ENCODE data around the gene MARCHF7.
A peak's percentile ranks its signal among the peaks of the same experiment; 100 is the strongest.
"Not testable (repeated sequence)": the region's sequence is repeated elsewhere in the genome, so short reads cannot be mapped to it uniquely, and the experiment has no call there.

MARCHF7 gene

GRCh38 chr2:159724795-159725572 is 12.7 kb downstream of the MARCHF7 start:
- H3K4me3 ChIP-seq (ENCODE audit: low read length); H3K9me3 ChIP-seq (replicated peaks; ENCODE audit: low read length); H3K27me3 ChIP-seq (ENCODE audit: control insufficient read depth, insufficient read depth, low read length); H3K9ac ChIP-seq (ENCODE audit: low read depth, low read length); H3K4me1 ChIP-seq (ENCODE audit: control insufficient read depth, insufficient read depth, low read length); H3K4me2 ChIP-seq (ENCODE audit: low read length): not testable (repeated sequence)
- peaks cover 52% of the 10 kb centered on the region for H3K36me3 ChIP-seq (ENCODE audit: insufficient read depth, low read length)

- Histone ChIP-seq H3K27me3 (ENCODE audit: control insufficient read depth, insufficient read depth, low read length) (no peaks in the 10 kb centered on the region), H3K9ac (ENCODE audit: low read depth, low read length) (no peak overlapping the region), H3K4me2 (ENCODE audit: low read length) (no peak overlapping the region), H3K9me3 (replicated peaks; ENCODE audit: low read length) (no peaks in the 10 kb centered on the region), H3K36me3 (ENCODE audit: insufficient read depth, low read length) (peaks cover 51% of the 10 kb centered on the region), H3K4me3 (ENCODE audit: low read length) (no peak overlapping the region), H3K4me1 (ENCODE audit: control insufficient read depth, insufficient read depth, low read length) (no peaks in the 10 kb centered on the region)
Observed at GRCh38 chr2:159725713-159726112, 13.4 kb downstream of the MARCHF7 start.

GRCh38 chr2:159728629-159729028 is 16.3 kb downstream of the MARCHF7 start:
- Histone ChIP-seq H3K27me3 (ENCODE audit: control insufficient read depth, insufficient read depth, low read length) (no peaks in the 10 kb centered on the region), H3K9ac (ENCODE audit: low read depth, low read length) (no peak overlapping the region), H3K4me1 (ENCODE audit: control insufficient read depth, insufficient read depth, low read length) (no peaks in the 10 kb centered on the region), H3K9me3 (replicated peaks; ENCODE audit: low read length) (no peaks in the 10 kb centered on the region), H3K36me3 (ENCODE audit: insufficient read depth, low read length) (peaks cover 50% of the 10 kb centered on the region), H3K4me2 (ENCODE audit: low read length) (no peak overlapping the region), H3K4me3 (ENCODE audit: low read length) (no peak overlapping the region)

GRCh38 chr2:159735648-159736047 is 23.3 kb downstream of the MARCHF7 start:
- Histone ChIP-seq H3K4me2 (ENCODE audit: low read length) (no peak overlapping the region), H3K36me3 (ENCODE audit: insufficient read depth, low read length) (peaks cover 77% of the 10 kb centered on the region), H3K27me3 (ENCODE audit: control insufficient read depth, insufficient read depth, low read length) (no peaks in the 10 kb centered on the region), H3K9me3 (replicated peaks; ENCODE audit: low read length) (no peaks in the 10 kb centered on the region), H3K9ac (ENCODE audit: low read depth, low read length) (no peak overlapping the region), H3K4me3 (ENCODE audit: low read length) (no peak overlapping the region), H3K4me1 (ENCODE audit: control insufficient read depth, insufficient read depth, low read length) (peaks cover 18% of the 10 kb centered on the region)

GRCh38 chr2:159736048-159736447 is 23.7 kb downstream of the MARCHF7 start:
- Histone ChIP-seq H3K4me1 (ENCODE audit: control insufficient read depth, insufficient read depth, low read length) (peaks cover 18% of the 10 kb centered on the region), H3K4me3 (ENCODE audit: low read length) (no peak overlapping the region), H3K27me3 (ENCODE audit: control insufficient read depth, insufficient read depth, low read length) (no peaks in the 10 kb centered on the region), H3K4me2 (ENCODE audit: low read length) (no peak overlapping the region), H3K36me3 (ENCODE audit: insufficient read depth, low read length) (peaks cover 75% of the 10 kb centered on the region), H3K9ac (ENCODE audit: low read depth, low read length) (no peak overlapping the region), H3K9me3 (replicated peaks; ENCODE audit: low read length) (no peaks in the 10 kb centered on the region)

GRCh38 chr2:159737292-159737916 is 25.1 kb downstream of the MARCHF7 start:
- no peak overlapping the region for H3K4me2 ChIP-seq (ENCODE audit: low read length)
- H3K27me3 ChIP-seq (ENCODE audit: control insufficient read depth, insufficient read depth, low read length), result no peaks in the 10 kb centered on the region
- no peak overlapping the region for H3K9ac ChIP-seq (ENCODE audit: low read depth, low read length)
- H3K4me1 ChIP-seq (ENCODE audit: control insufficient read depth, insufficient read depth, low read length), result peaks cover 18% of the 10 kb centered on the region
- no peak overlapping the region for H3K4me3 ChIP-seq (ENCODE audit: low read length)
- no peaks in the 10 kb centered on the region for H3K9me3 ChIP-seq (replicated peaks; ENCODE audit: low read length)
- H3K36me3 ChIP-seq (ENCODE audit: insufficient read depth, low read length), result peaks cover 70% of the 10 kb centered on the region

- H3K36me3 ChIP-seq (ENCODE audit: insufficient read depth, low read length), result peaks cover 72% of the 10 kb centered on the region
Observed at GRCh38 chr2:159737917-159738296, 25.6 kb downstream of the MARCHF7 start.

GRCh38 chr2:159738509-159739390 is 26.4 kb downstream of the MARCHF7 start:
- Histone ChIP-seq H3K4me2 (ENCODE audit: low read length) (no peak overlapping the region), H3K27me3 (ENCODE audit: control insufficient read depth, insufficient read depth, low read length) (no peaks in the 10 kb centered on the region), H3K9ac (ENCODE audit: low read depth, low read length) (no peak overlapping the region), H3K36me3 (ENCODE audit: insufficient read depth, low read length) (peaks cover 73% of the 10 kb centered on the region), H3K4me1 (ENCODE audit: control insufficient read depth, insufficient read depth, low read length) (peaks cover 18% of the 10 kb centered on the region), H3K9me3 (replicated peaks; ENCODE audit: low read length) (no peaks in the 10 kb centered on the region), H3K4me3 (ENCODE audit: low read length) (no peak overlapping the region)

More at GRCh38 chr2:159737917-159738296, 25.6 kb downstream of the MARCHF7 start:
- H3K4me3 ChIP-seq (ENCODE audit: low read length), result no peak overlapping the region
- H3K9ac ChIP-seq (ENCODE audit: low read depth, low read length), result no peak overlapping the region
- H3K4me2 ChIP-seq (ENCODE audit: low read length), result no peak overlapping the region
- no peaks in the 10 kb centered on the region for H3K27me3 ChIP-seq (ENCODE audit: control insufficient read depth, insufficient read depth, low read length)
- no peaks in the 10 kb centered on the region for H3K9me3 ChIP-seq (replicated peaks; ENCODE audit: low read length)
- peaks cover 18% of the 10 kb centered on the region for H3K4me1 ChIP-seq (ENCODE audit: control insufficient read depth, insufficient read depth, low read length)

GRCh38 chr2:159742846-159743245 is 30.5 kb downstream of the MARCHF7 start:
- Histone ChIP-seq H3K9me3 (replicated peaks; ENCODE audit: low read length) (no peaks in the 10 kb centered on the region), H3K36me3 (ENCODE audit: insufficient read depth, low read length) (peaks cover 64% of the 10 kb centered on the region), H3K4me2 (ENCODE audit: low read length) (no peak overlapping the region), H3K4me1 (ENCODE audit: control insufficient read depth, insufficient read depth, low read length) (peaks cover 8% of the 10 kb centered on the region), H3K9ac (ENCODE audit: low read depth, low read length) (no peak overlapping the region), H3K4me3 (ENCODE audit: low read length) (no peak overlapping the region), H3K27me3 (ENCODE audit: control insufficient read depth, insufficient read depth, low read length) (no peaks in the 10 kb centered on the region)

- Histone ChIP-seq H3K4me1 (ENCODE audit: control insufficient read depth, insufficient read depth, low read length) (peaks cover 8% of the 10 kb centered on the region), H3K4me3 (ENCODE audit: low read length) (no peak overlapping the region), H3K27me3 (ENCODE audit: control insufficient read depth, insufficient read depth, low read length) (no peaks in the 10 kb centered on the region), H3K9ac (ENCODE audit: low read depth, low read length) (no peak overlapping the region), H3K4me2 (ENCODE audit: low read length) (peak overlapping the region; percentile 32), H3K9me3 (replicated peaks; ENCODE audit: low read length) (no peaks in the 10 kb centered on the region), H3K36me3 (ENCODE audit: insufficient read depth, low read length) (peaks cover 62% of the 10 kb centered on the region)
Observed at GRCh38 chr2:159744363-159744762, 32.1 kb downstream of the MARCHF7 start.

GRCh38 chr2:159745237-159745636 is 32.9 kb downstream of the MARCHF7 start:
- not testable (repeated sequence) for H3K4me1 ChIP-seq (ENCODE audit: control insufficient read depth, insufficient read depth, low read length); H3K9ac ChIP-seq (ENCODE audit: low read depth, low read length); H3K4me3 ChIP-seq (ENCODE audit: low read length); H3K4me2 ChIP-seq (ENCODE audit: low read length); H3K9me3 ChIP-seq (replicated peaks; ENCODE audit: low read length); H3K27me3 ChIP-seq (ENCODE audit: control insufficient read depth, insufficient read depth, low read length)
- peaks cover 66% of the 10 kb centered on the region for H3K36me3 ChIP-seq (ENCODE audit: insufficient read depth, low read length)
